ENCODE measurements around the gene GAS2L2.

Gene GAS2L2

GRCh38 chr17:35694906-35695305 lies 58.1 kb downstream of the GAS2L2 start:
- no peak for DNase-seq (ENCODE audit: low spot score)

All from germinal center (tissue), 1 donor.